H4 (cell line): ENCODE data around the gene STRIP2. TPM values are rescaled to one million over a fixed set of nuclear protein-coding genes. Genes with fewer than 3 reads are reported as not detected.
A peak's percentile ranks its signal among the peaks of the same experiment; 100 is the strongest.
"Not testable (repeated sequence)": the region's sequence is repeated elsewhere in the genome, so short reads cannot be mapped to it uniquely, and the experiment has no call there.

Experiments used
- DNase-seq: peaks from one replicate; pipeline ENCODE4 v3.0.0-alpha.2; 2015; ENCODE audit warnings: low spot score
- total RNA-seq: library from RNA; depleted of rRNA; stranded (reverse); fragments of >200 nt; shearing (Covaris generic); gene quantifications from 2 replicates; pipeline ENCODE4 v1.2.3, GENCODE V29; 2014; rRNA removed

Gene STRIP2
- total RNA-seq, 1 experiment from 2014 or later, result 3.7 TPM

GRCh38 chr7:129530795-129531391, 96.7 kb downstream of the STRIP2 start:
- DNase-seq, result peak; percentile 43

DNA sequence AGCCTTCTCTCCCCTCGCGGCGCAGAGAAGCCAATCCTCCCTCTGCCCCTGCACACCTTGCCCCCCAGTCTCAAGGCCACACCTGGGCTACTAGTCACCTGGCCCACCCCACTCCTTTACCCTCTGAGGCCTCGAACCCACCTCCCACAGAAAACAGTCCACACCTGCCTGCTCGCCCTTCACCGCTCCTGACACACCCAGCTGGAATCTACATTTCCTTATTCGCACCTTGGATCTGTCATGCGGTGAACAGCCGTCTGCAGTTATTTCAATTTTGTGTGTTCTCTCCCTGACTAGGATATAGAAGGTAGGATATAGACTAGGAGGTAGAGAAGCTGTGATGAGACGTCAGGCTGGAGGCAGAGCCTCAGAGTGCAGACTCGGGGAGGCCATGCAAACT, 97.5 kb downstream of the STRIP2 start:
- DNase-seq, result no peak

DNA sequence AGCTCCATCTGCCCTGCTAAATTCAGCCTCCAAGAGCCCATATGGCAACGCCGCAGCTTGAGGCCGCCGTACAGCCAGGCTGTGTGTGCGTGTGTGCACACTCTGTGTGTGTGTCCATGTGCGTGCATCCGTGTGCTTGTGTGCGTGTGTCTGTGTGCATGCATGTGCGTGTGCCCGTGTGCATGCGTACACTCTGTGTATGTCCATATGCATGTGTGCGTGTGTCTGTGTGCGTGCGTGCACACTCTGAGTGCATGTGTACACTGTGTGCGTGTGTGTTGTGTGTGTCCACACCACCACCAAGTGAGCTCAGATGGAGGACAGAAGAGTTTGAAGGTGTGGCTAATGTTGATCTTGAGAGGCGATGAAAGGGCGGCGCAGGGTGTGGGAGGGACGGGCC, 98.1 kb downstream of the STRIP2 start:
- DNase-seq, result no peak

GRCh38 chr7:129534558-129535274, 100.5 kb downstream of the STRIP2 start:
- DNase-seq, result not testable (repeated sequence)

DNA sequence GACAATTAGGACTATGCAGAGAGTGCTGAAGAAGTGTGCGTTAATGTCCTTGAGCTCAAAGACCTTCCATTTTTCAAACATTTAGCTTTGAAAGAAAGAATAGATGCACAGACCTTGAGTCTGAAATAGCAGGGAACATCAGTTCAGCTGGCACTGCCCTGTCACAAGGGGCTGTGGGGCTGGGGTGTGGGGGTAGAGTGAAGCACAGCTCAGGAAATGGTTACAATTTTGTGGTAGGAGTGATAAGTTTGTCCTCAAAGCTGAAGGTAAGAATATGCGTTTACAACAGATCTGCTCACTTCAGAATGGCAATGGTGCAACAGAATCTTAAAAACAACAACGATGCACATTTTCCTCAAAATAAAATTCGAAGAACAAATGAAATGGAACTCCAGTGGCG, 101.7 kb downstream of the STRIP2 start:
- DNase-seq, result no peak

- no peak for DNase-seq
These were observed 102.1 kb downstream of the STRIP2 start for GRCh38 chr7:129536323-129536722.

Other genes with a start within 250 kb of the STRIP2 start
- 13.5 and 15.5 TPM in 2 replicates for gene SMO, start 245.8 kb upstream of the STRIP2 start, total RNA-seq
- 7.4 and 10.1 TPM in 2 replicates for gene AHCYL2, start 209.4 kb upstream of the STRIP2 start, total RNA-seq
- 0.25 and 1.0 TPM in 2 replicates for gene SMKR1, start 68.1 kb downstream of the STRIP2 start, total RNA-seq
- 13.9 and 16.9 TPM in 2 replicates for gene NRF1, start 177.3 kb downstream of the STRIP2 start, total RNA-seq